ENCODE data around the gene ZNRF4.
A peak's percentile ranks its signal among the peaks of the same experiment; 100 is the strongest.

ZNRF4 gene

GRCh38 chr19:5477451-5478215 lies 22.4 kb downstream of the ZNRF4 start:
- Histone ChIP-seq H3K4me3 (no peak overlapping the region), H3K9ac (ENCODE audit: insufficient read length) (no peak overlapping the region), H3K27ac (no peak overlapping the region), H3K9me3 (ENCODE audit: low read depth, low read length) (no peaks in the 10 kb centered on the region), H3K36me3 (ENCODE audit: insufficient read depth, low read length) (no peaks in the 10 kb centered on the region)
- TF ChIP-seq POLR2AphosphoS5 (IDR thresholded peaks at IDR 0.05; ENCODE audit: borderline replicate concordance, low read depth, low read length) (no peak), EZH2 (IDR thresholded peaks at IDR 0.05) (no peak), FOXP2 (optimal IDR thresholded peaks at IDR 0.05; ENCODE audit: control extremely low read depth, extremely low read length, insufficient read depth) (no peak)
- DNase-seq (ENCODE audit: low read depth, low spot score) = no peak

- Histone ChIP-seq H3K4me3 (peak overlapping the region; percentile 18; the same call in 1 of the 2 replicates), H3K27ac (no peak overlapping the region), H3K36me3 (ENCODE audit: insufficient read depth, low read length) (no peaks in the 10 kb centered on the region), H3K9ac (ENCODE audit: insufficient read length) (no peak overlapping the region), H3K9me3 (ENCODE audit: low read depth, low read length) (no peaks in the 10 kb centered on the region)
- no peak for TF ChIP-seq POLR2AphosphoS5 (IDR thresholded peaks at IDR 0.05; ENCODE audit: borderline replicate concordance, low read depth, low read length)
- TF ChIP-seq EZH2 (IDR thresholded peaks at IDR 0.05) = no peak
- TF ChIP-seq FOXP2 (optimal IDR thresholded peaks at IDR 0.05; ENCODE audit: control extremely low read depth, extremely low read length, insufficient read depth) = no peak
- no peak for DNase-seq (ENCODE audit: low read depth, low spot score)
Measured at GRCh38 chr19:5478241-5478924, 23.2 kb downstream of the ZNRF4 start.

- no peak for DNase-seq (ENCODE audit: low read depth, low spot score)
- TF ChIP-seq POLR2AphosphoS5 (IDR thresholded peaks at IDR 0.05; ENCODE audit: borderline replicate concordance, low read depth, low read length) = no peak
- TF ChIP-seq EZH2 (IDR thresholded peaks at IDR 0.05) = no peak
- TF ChIP-seq FOXP2 (optimal IDR thresholded peaks at IDR 0.05; ENCODE audit: control extremely low read depth, extremely low read length, insufficient read depth) = no peak
- H3K4me3 ChIP-seq = no peak overlapping the region
- H3K9ac ChIP-seq (ENCODE audit: insufficient read length) = no peak overlapping the region
- no peaks in the 10 kb centered on the region for H3K9me3 ChIP-seq (ENCODE audit: low read depth, low read length)
- no peak overlapping the region for H3K27ac ChIP-seq
- no peaks in the 10 kb centered on the region for H3K36me3 ChIP-seq (ENCODE audit: insufficient read depth, low read length)
Measured at GRCh38 chr19:5478925-5479588, 23.8 kb downstream of the ZNRF4 start.

GRCh38 chr19:5479958-5480357 lies 24.7 kb downstream of the ZNRF4 start:
- TF ChIP-seq FOXP2 (optimal IDR thresholded peaks at IDR 0.05; ENCODE audit: control extremely low read depth, extremely low read length, insufficient read depth) (no peak), EZH2 (IDR thresholded peaks at IDR 0.05) (no peak), POLR2AphosphoS5 (IDR thresholded peaks at IDR 0.05; ENCODE audit: borderline replicate concordance, low read depth, low read length) (no peak)
- Histone ChIP-seq H3K9ac (ENCODE audit: insufficient read length) (no peak overlapping the region), H3K9me3 (ENCODE audit: low read depth, low read length) (no peaks in the 10 kb centered on the region), H3K36me3 (ENCODE audit: insufficient read depth, low read length) (no peaks in the 10 kb centered on the region), H3K4me3 (no peak overlapping the region), H3K27ac (no peak overlapping the region)
- no peak for DNase-seq (ENCODE audit: low read depth, low spot score)

- no peak overlapping the region for H3K4me3 ChIP-seq
- no peak overlapping the region for H3K27ac ChIP-seq
- H3K36me3 ChIP-seq (ENCODE audit: insufficient read depth, low read length) = no peaks in the 10 kb centered on the region
- no peaks in the 10 kb centered on the region for H3K9me3 ChIP-seq (ENCODE audit: low read depth, low read length)
- TF ChIP-seq POLR2AphosphoS5 (IDR thresholded peaks at IDR 0.05; ENCODE audit: borderline replicate concordance, low read depth, low read length) = no peak
- TF ChIP-seq FOXP2 (optimal IDR thresholded peaks at IDR 0.05; ENCODE audit: control extremely low read depth, extremely low read length, insufficient read depth) = no peak
- no peak for TF ChIP-seq EZH2 (IDR thresholded peaks at IDR 0.05)
- no peak for DNase-seq (ENCODE audit: low read depth, low spot score)
- no peak overlapping the region for H3K9ac ChIP-seq (ENCODE audit: insufficient read length)
Measured at GRCh38 chr19:5480427-5480836, 25.2 kb downstream of the ZNRF4 start.

GRCh38 chr19:5481957-5482356 lies 26.7 kb downstream of the ZNRF4 start:
- DNase-seq (ENCODE audit: low read depth, low spot score) = no peak
- H3K9ac ChIP-seq (ENCODE audit: insufficient read length) = no peak overlapping the region
- H3K36me3 ChIP-seq (ENCODE audit: insufficient read depth, low read length) = no peaks in the 10 kb centered on the region
- H3K9me3 ChIP-seq (ENCODE audit: low read depth, low read length) = no peaks in the 10 kb centered on the region
- no peak overlapping the region for H3K4me3 ChIP-seq
- TF ChIP-seq POLR2AphosphoS5 (IDR thresholded peaks at IDR 0.05; ENCODE audit: borderline replicate concordance, low read depth, low read length) (no peak), EZH2 (IDR thresholded peaks at IDR 0.05) (no peak), FOXP2 (optimal IDR thresholded peaks at IDR 0.05; ENCODE audit: control extremely low read depth, extremely low read length, insufficient read depth) (no peak)
- H3K27ac ChIP-seq = no peak overlapping the region

- TF ChIP-seq POLR2AphosphoS5 (IDR thresholded peaks at IDR 0.05; ENCODE audit: borderline replicate concordance, low read depth, low read length) = no peak
- TF ChIP-seq FOXP2 (optimal IDR thresholded peaks at IDR 0.05; ENCODE audit: control extremely low read depth, extremely low read length, insufficient read depth) = no peak
- TF ChIP-seq EZH2 (IDR thresholded peaks at IDR 0.05) = no peak
- H3K9ac ChIP-seq (ENCODE audit: insufficient read length) = no peak overlapping the region
- no peaks in the 10 kb centered on the region for H3K9me3 ChIP-seq (ENCODE audit: low read depth, low read length)
- no peak overlapping the region for H3K4me3 ChIP-seq
- H3K36me3 ChIP-seq (ENCODE audit: insufficient read depth, low read length) = no peaks in the 10 kb centered on the region
- DNase-seq (ENCODE audit: low read depth, low spot score) = no peak
- no peak overlapping the region for H3K27ac ChIP-seq
Measured at GRCh38 chr19:5484398-5485285, 29.4 kb downstream of the ZNRF4 start.
